Muscle layer of duodenum (tissue), 2 donors: Measurements from ENCODE around the gene POLR2H.

Experiments used
- H3K27ac ChIP-seq: one replicate; pipeline ENCODE4 v1.7.0; 2013; ENCODE audit warnings: mild to moderate bottlenecking, low read length
- H3K27me3 ChIP-seq: one replicate; pipeline ENCODE4 v1.7.0; 2013; ENCODE audit warnings: low read depth, mild to moderate bottlenecking, control low read depth, low read length
- H3K36me3 ChIP-seq, 2 donors: one replicate each; pipeline ENCODE4 v1.7.0; 2013; ENCODE audit warnings: low read length in 2 of 2, control low read depth in 1 of 2, mild to moderate bottlenecking in 1 of 2; ENCODE audit not compliant: insufficient read depth in 2 of 2, control insufficient read depth in 1 of 2
- H3K4me1 ChIP-seq, 2 donors: one replicate each; pipeline ENCODE4 v1.7.0; 2013; ENCODE audit warnings: low read length in 2 of 2, mild to moderate bottlenecking in 2 of 2, control low read depth in 1 of 2, moderate library complexity in 1 of 2; ENCODE audit not compliant: insufficient read depth in 2 of 2, control insufficient read depth in 1 of 2
- H3K4me3 ChIP-seq, 2 donors: one replicate each; pipeline ENCODE4 v1.7.0; 2013; ENCODE audit warnings: low read length in 2 of 2, low read depth in 1 of 2, mild to moderate bottlenecking in 1 of 2
- H3K9me3 ChIP-seq, 2 donors: one replicate each; pipeline ENCODE4 v1.7.0; 2013; ENCODE audit warnings: low read length in 2 of 2, control low read depth in 1 of 2, mild to moderate bottlenecking in 1 of 2; ENCODE audit not compliant: control insufficient read depth in 1 of 2
- donor health status: healthy.

Gene POLR2H

DNA sequence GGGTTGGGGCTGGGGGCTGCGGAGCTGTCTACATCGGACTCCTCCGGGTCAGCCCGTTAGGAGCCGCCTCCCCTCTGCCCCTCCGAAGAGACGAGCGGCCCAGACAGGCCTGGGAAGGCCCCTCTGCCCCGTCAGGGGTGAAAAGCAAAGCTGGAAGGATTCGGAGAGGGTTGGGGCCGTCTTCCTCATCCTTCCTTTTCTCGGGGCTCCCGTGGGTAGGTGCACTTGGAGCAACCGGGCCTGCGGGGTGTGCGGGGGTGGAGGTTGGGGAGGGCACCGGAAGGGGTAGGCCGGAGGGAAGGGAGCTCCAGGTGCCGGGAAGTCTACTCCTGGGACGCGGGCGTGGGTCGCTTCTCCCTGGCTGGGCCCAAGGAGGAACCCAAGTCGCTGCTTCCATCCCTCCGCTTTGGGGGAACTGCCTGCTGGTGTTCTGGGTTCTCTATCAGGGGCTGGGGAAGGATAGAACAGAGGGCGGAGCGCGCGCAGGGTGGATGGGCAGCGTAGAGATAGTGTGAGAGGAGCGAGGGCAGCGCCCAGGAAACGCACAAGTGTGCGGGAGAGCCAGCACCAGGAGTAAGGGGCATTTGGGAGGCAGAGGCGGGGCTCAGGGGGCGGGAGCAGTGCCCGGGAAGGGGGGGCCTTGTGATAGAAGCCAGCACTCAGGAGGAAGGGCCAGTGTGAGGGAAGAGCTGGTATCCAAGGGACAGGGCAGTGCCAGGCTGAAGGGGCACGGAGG lies 590 bp downstream of the POLR2H start:
- Histone ChIP-seq H3K4me1 (peaks cover 6 to 23% of the 10 kb centered on the region in 2 donors), H3K36me3 (peaks cover 11 to 18% of the 10 kb centered on the region in 2 donors), H3K4me3 (peak overlapping the region; percentile 79 to 86), H3K9me3 (no peaks in the 10 kb centered on the region), H3K27me3 (no peaks in the 10 kb centered on the region), H3K27ac (peak overlapping the region; percentile 94)

GRCh38 chr3:184362668-184363546 lies 1.4 kb downstream of the POLR2H start:
- peak overlapping the region; percentile 94 for H3K27ac ChIP-seq
- peaks cover 6 to 23% of the 10 kb centered on the region in 2 donors for H3K4me1 ChIP-seq
- no peaks in the 10 kb centered on the region for H3K27me3 ChIP-seq
- H3K9me3 ChIP-seq: no peaks in the 10 kb centered on the region
- peak overlapping the region; percentile 79 to 86 for H3K4me3 ChIP-seq
- peaks cover 15% of the 10 kb centered on the region in 2 donors for H3K36me3 ChIP-seq

GRCh38 chr3:184366619-184367289 lies 5.2 kb downstream of the POLR2H start:
- Histone ChIP-seq H3K27me3 (no peaks in the 10 kb centered on the region), H3K9me3 (no peaks in the 10 kb centered on the region), H3K27ac (no peak overlapping the region), H3K4me1 (peaks cover 0 to 25% of the 10 kb centered on the region in 2 donors), H3K4me3 (no peak overlapping the region), H3K36me3 (peaks cover 22 to 30% of the 10 kb centered on the region in 2 donors)

GRCh38 chr3:184368116-184368515 lies 6.6 kb downstream of the POLR2H start:
- Histone ChIP-seq H3K9me3 (no peaks in the 10 kb centered on the region), H3K4me3 (no peak overlapping the region), H3K4me1 (peaks cover 0 to 29% of the 10 kb centered on the region in 2 donors), H3K27me3 (no peaks in the 10 kb centered on the region), H3K36me3 (peaks cover 22 to 28% of the 10 kb centered on the region in 2 donors), H3K27ac (no peak overlapping the region)

DNA sequence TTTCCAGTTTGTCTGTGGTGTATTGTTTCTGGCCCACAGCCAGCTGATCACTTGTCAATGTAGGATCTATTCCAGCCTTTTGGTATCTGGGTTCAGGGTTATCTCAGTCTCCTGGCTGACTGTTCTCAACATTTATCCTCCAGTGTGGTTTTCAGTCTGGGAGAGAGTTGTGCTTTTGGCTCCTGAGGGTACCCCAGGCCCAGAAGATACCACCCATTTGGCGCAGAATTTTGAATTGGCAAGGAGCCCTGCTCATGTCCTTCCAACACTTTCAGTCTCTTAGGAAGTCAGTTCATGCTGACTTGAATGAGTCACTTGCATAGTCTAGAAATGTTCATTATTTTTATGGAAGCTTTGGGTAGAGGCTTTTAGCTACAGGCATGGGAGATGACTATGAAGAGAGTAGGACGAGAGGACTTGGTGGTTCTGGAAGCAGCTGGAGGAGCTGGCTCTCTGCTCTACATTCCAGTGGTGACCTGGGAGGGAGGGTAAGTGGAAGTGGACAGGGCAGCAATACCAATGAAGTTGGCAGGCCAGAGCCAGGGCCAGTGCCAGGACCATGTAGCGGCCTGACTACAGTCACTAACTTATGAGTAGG lies 7.2 kb downstream of the POLR2H start:
- H3K27me3 ChIP-seq: peaks cover 3% of the 10 kb centered on the region
- peaks cover 0 to 28% of the 10 kb centered on the region in 2 donors for H3K4me1 ChIP-seq
- H3K4me3 ChIP-seq: no peak overlapping the region
- no peaks in the 10 kb centered on the region for H3K9me3 ChIP-seq
- no peak overlapping the region for H3K27ac ChIP-seq
- peaks cover 22 to 28% of the 10 kb centered on the region in 2 donors for H3K36me3 ChIP-seq

- Histone ChIP-seq H3K27ac (no peak overlapping the region), H3K9me3 (no peaks in the 10 kb centered on the region), H3K4me1 (peaks cover 0 to 17% of the 10 kb centered on the region in 2 donors), H3K27me3 (peaks cover 3% of the 10 kb centered on the region), H3K36me3 (peaks cover 16 to 28% of the 10 kb centered on the region in 2 donors), H3K4me3 (no peak overlapping the region)
Measured at GRCh38 chr3:184371570-184372018, 10.1 kb downstream of the POLR2H start.

DNA sequence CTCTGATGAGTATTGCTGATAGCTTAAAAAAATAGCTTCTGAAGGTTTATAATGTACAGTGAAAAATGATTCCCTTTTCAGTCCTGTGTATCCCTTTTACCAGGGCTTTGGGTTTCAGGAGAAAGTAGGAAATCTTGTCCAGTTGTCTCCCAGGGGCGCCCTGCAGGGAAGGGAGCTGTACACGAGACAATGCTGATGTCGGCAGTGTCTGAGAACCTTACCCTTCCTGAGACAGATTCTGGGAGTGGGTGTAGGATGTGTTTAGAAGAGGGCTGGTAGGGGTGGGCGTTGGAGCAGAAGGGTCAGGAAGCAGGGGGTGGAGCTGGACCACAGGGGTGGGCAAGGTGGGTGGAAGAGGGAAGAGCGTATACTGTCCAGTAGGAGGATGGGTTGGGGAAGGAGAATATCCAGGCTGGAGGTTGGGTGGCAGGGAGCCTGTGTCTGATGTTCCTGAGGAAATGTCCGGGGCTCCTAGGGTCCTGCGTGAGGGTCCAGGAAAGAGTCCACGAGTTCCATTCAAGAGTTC lies 10.8 kb downstream of the POLR2H start:
- Histone ChIP-seq H3K4me3 (no peak overlapping the region), H3K36me3 (peaks cover 11 to 21% of the 10 kb centered on the region in 2 donors), H3K9me3 (no peaks in the 10 kb centered on the region), H3K4me1 (peaks cover 0 to 17% of the 10 kb centered on the region in 2 donors), H3K27ac (no peak overlapping the region), H3K27me3 (peaks cover 5% of the 10 kb centered on the region)

DNA sequence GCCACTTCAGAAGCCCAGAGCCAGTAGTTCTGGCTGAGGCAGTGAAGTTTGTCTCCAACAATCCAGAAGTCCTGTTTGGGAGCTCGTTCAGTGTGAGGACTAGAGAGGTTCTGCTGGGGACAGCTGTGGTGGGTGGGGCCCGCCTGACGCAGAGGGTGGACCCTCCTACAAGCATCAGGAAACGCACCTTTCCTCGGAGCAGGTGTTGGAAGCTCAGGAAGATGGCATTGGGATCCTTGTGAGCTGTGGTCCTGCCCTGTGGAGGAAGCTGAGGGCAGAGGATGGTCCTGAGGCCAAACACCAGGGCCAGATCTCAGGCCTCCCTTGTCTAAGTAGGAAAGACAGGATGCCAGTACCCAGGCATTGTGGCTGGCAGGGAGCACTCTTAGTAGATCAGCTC lies 11.4 kb downstream of the POLR2H start:
- Histone ChIP-seq H3K27me3 (peaks cover 10% of the 10 kb centered on the region), H3K4me3 (no peak overlapping the region), H3K36me3 (peaks cover 7 to 17% of the 10 kb centered on the region in 2 donors), H3K4me1 (peaks cover 0 to 17% of the 10 kb centered on the region in 2 donors), H3K9me3 (no peaks in the 10 kb centered on the region), H3K27ac (no peak overlapping the region)

- Histone ChIP-seq H3K4me1 (peaks cover 0 to 15% of the 10 kb centered on the region in 2 donors), H3K4me3 (no peak overlapping the region), H3K27me3 (peaks cover 12% of the 10 kb centered on the region), H3K27ac (no peak overlapping the region), H3K9me3 (no peaks in the 10 kb centered on the region), H3K36me3 (peaks cover 3 to 12% of the 10 kb centered on the region in 2 donors)
Measured at GRCh38 chr3:184373422-184373821, 11.9 kb downstream of the POLR2H start.

DNA sequence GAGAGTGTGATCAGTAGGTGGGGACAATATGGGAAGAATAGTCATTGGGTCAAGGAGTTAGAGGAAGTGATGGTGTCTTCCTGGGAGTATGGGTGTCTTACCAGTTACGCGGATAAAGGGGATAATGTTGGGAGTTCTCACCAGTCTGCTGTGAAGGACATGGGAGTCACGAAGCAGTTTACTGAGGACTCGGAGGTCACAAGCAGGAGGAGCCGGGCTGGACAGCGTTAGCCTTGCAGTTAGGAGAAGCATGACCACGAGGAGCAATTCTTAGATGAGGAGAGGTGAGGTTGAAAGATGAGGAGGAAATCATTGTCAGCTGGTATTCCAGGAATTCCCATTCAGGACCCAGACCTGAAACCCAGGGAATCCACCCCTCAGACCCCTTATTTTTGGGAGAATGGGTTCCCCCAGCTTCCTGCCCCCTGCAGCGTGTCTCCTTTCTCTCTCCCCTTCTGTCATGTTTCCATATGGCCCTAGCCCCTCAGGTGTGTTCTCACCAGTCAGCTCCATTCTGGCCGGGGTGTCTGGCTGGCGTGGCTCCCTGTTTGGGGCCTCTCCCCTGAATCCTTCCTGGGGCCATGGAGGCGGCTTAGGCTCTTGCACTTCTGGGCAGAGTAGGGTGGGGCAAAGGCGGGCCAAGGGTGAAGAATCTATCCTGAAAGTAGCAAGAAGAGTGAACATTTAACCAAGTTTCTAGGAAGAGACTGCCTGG lies 14.4 kb downstream of the POLR2H start:
- Histone ChIP-seq H3K36me3 (no peaks in the 10 kb centered on the region), H3K27ac (no peak overlapping the region), H3K9me3 (no peaks in the 10 kb centered on the region), H3K4me1 (peaks cover 0 to 13% of the 10 kb centered on the region in 2 donors), H3K27me3 (peaks cover 16% of the 10 kb centered on the region), H3K4me3 (no peak overlapping the region)
